Astrocyte (in vitro differentiated cells and primary cell): ENCODE results near the gene MRPS18A.

Experiments
- EZH2 ChIP-seq: IDR thresholded peaks from 2 replicates; pipeline ENCODE4 v1.6.1; 2012; ENCODE audit warnings: mild to moderate bottlenecking, low read length, inconsistent platforms; ENCODE audit not compliant: insufficient read depth
- TF ChIP-seq, protein P1 (sequence below): IDR thresholded peaks from 2 replicates; pipeline ENCODE4 v1.5.1; 2011; ENCODE audit warnings: low read depth, mild to moderate bottlenecking, inconsistent platforms, low read length, moderate library complexity; ENCODE audit not compliant: insufficient read depth

DNA sequence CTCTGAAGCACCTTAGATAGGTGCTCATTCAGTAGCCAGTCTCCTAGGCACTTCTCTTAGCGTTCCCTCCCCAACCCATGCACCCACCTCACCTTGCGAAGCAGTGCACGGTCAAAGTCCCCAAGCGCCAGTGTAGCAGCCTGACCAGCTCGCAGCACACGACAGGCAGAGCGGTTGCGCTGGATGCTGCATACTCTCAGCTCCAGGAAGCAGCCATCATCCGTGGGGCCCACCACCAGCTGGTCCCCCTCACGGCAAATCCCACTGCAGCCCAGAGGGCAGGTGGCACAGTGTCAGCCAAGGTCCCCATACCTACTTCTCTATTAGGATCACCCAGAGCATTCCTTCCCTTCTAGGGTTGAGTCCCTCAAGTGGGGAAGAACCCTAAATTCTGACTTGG lies 65.0 kb downstream of the MRPS18A start:
- TF ChIP-seq, protein P1, sequence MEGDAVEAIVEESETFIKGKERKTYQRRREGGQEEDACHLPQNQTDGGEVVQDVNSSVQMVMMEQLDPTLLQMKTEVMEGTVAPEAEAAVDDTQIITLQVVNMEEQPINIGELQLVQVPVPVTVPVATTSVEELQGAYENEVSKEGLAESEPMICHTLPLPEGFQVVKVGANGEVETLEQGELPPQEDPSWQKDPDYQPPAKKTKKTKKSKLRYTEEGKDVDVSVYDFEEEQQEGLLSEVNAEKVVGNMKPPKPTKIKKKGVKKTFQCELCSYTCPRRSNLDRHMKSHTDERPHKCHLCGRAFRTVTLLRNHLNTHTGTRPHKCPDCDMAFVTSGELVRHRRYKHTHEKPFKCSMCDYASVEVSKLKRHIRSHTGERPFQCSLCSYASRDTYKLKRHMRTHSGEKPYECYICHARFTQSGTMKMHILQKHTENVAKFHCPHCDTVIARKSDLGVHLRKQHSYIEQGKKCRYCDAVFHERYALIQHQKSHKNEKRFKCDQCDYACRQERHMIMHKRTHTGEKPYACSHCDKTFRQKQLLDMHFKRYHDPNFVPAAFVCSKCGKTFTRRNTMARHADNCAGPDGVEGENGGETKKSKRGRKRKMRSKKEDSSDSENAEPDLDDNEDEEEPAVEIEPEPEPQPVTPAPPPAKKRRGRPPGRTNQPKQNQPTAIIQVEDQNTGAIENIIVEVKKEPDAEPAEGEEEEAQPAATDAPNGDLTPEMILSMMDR, result no peak
- TF ChIP-seq EZH2, result no peak
